ENCODE results near the gene POM121.

- no peak for TF ChIP-seq CTCF (IDR thresholded peaks at IDR 0.05; ENCODE audit: poor library complexity)
- TF ChIP-seq EZH2 (IDR thresholded peaks at IDR 0.05; ENCODE audit: borderline replicate concordance) = no peak
- no peak for TF ChIP-seq EZH2phosphoT487 (IDR thresholded peaks at IDR 0.05; ENCODE audit: low read depth, severe bottlenecking, unreplicated experiment)
These were observed 536 bp upstream of the POM121 start for GRCh38 chr7:72924386-72924732.
